ENCODE measurements around the gene NT5C3B.

DNA sequence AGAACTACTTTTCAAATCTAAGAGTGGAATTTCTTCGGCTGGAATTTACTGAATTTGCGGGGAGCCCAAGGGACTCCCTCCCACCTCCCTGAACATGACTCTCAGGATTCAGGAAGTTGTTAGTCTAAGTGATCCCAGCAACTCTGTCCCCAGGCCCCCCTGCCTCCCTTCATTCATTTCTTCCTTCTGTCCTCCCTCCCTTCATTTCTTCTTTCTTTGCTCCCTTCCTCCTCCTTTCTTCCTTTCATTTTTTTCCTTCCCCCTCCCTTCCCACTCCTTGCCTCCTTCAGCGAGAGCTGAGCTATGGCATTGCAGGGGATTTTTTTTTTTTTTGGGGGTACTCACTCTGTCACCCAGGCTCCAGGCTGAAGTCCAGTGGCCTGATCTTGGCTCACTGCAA is 38.7 kb downstream of the NT5C3B start:
- TF ChIP-seq, protein P1, sequence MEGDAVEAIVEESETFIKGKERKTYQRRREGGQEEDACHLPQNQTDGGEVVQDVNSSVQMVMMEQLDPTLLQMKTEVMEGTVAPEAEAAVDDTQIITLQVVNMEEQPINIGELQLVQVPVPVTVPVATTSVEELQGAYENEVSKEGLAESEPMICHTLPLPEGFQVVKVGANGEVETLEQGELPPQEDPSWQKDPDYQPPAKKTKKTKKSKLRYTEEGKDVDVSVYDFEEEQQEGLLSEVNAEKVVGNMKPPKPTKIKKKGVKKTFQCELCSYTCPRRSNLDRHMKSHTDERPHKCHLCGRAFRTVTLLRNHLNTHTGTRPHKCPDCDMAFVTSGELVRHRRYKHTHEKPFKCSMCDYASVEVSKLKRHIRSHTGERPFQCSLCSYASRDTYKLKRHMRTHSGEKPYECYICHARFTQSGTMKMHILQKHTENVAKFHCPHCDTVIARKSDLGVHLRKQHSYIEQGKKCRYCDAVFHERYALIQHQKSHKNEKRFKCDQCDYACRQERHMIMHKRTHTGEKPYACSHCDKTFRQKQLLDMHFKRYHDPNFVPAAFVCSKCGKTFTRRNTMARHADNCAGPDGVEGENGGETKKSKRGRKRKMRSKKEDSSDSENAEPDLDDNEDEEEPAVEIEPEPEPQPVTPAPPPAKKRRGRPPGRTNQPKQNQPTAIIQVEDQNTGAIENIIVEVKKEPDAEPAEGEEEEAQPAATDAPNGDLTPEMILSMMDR (IDR thresholded peaks at IDR 0.05), result no peak
- no peak for TF ChIP-seq POLR2AphosphoS5 (IDR thresholded peaks at IDR 0.05)
